Epithelial cell of proximal tubule (primary cell): ENCODE measurements around the gene SMAD6. TPM values are rescaled to one million over a fixed set of nuclear protein-coding genes. Genes with fewer than 3 reads are reported as not detected.

Source experiments
- DNase-seq: peaks from one replicate; pipeline ENCODE4 v3.0.0-alpha.2; 2011; ENCODE audit warnings: low read depth
- H3K4me3 ChIP-seq: 2 replicates; pipeline ENCODE4 v1.5.1; 2011; ENCODE audit warnings: low read depth, mild to moderate bottlenecking, low read length
- CTCF ChIP-seq: conservative IDR thresholded peaks from 2 replicates; pipeline ENCODE4 v1.5.1; 2012; ENCODE audit warnings: low read depth, mild to moderate bottlenecking, low read length
- total RNA-seq: library from RNA; depleted of rRNA; stranded (reverse); fragments of >200 nt; gene quantifications from 2 replicates; pipeline ENCODE4 v1.2.3, GENCODE V29; 2015

Gene SMAD6
- total RNA-seq, 1 donor from 2014 or later, result 22.1 TPM

- TF ChIP-seq CTCF, result no peak
- no peak overlapping the region for H3K4me3 ChIP-seq
- no peak for DNase-seq
Measured at GRCh38 chr15:66739287-66739686, 37.3 kb downstream of the SMAD6 start.

GRCh38 chr15:66740802-66741201 is 38.8 kb downstream of the SMAD6 start:
- TF ChIP-seq CTCF, result no peak
- H3K4me3 ChIP-seq, result no peak overlapping the region
- no peak for DNase-seq

GRCh38 chr15:66741646-66742045 is 39.6 kb downstream of the SMAD6 start:
- no peak overlapping the region for H3K4me3 ChIP-seq
- no peak for TF ChIP-seq CTCF
- DNase-seq, result no peak

- DNase-seq, result no peak
- TF ChIP-seq CTCF, result no peak
- no peak overlapping the region for H3K4me3 ChIP-seq
Measured at GRCh38 chr15:66742286-66742685, 40.2 kb downstream of the SMAD6 start.

- H3K4me3 ChIP-seq, result no peak overlapping the region
- TF ChIP-seq CTCF, result no peak
- no peak for DNase-seq
Measured at GRCh38 chr15:66743204-66743603, 41.2 kb downstream of the SMAD6 start.

- DNase-seq, result no peak
- H3K4me3 ChIP-seq, result no peak overlapping the region
- TF ChIP-seq CTCF, result no peak
Measured at GRCh38 chr15:66743703-66744536, 41.9 kb downstream of the SMAD6 start.
